SU-DHL-6 (cell line): ENCODE results near the gene MARK2.

Experiments used
- H2AFZ ChIP-seq: fragments of 200-600 bp; sonication (generic); 2 replicates; pipeline ENCODE4 v1.6.1; 2014; ENCODE audit warnings: low read depth, mild to moderate bottlenecking, moderate library complexity, mixed read lengths, antibody characterized with exemption, low read length; ENCODE audit not compliant: severe bottlenecking
- H3F3A ChIP-seq: fragments of 200-600 bp; shearing (Covaris generic); 2 replicates; pipeline ENCODE4 v1.6.0; 2016; ENCODE audit warnings: antibody characterized with exemption, mild to moderate bottlenecking; ENCODE audit not compliant: insufficient read depth
- H3K27ac ChIP-seq: fragments of 200-600 bp; sonication (generic); 2 replicates; pipeline ENCODE4 v1.5.1; 2016; ENCODE audit warnings: low read depth, mild to moderate bottlenecking, low read length, moderate library complexity, mixed read lengths
- H3K27me3 ChIP-seq: fragments of 200-600 bp; sonication (generic), shearing (Covaris generic); 2 replicates; pipeline ENCODE4 v1.6.0; 2014; ENCODE audit warnings: mild to moderate bottlenecking, low read length
- H3K36me3 ChIP-seq: fragments of 200-600 bp; sonication (generic); 2 replicates; pipeline ENCODE4 v1.6.1; 2014; ENCODE audit warnings: mild to moderate bottlenecking, low read length, mixed read lengths
- H3K4me2 ChIP-seq: fragments of 300-600, 200-600 bp; shearing (Covaris generic), sonication (generic); 2 replicates; pipeline ENCODE4 v1.6.0; 2014; ENCODE audit warnings: low read length, low read depth, mild to moderate bottlenecking; ENCODE audit not compliant: poor library complexity, severe bottlenecking
- H3K4me3 ChIP-seq: fragments of 200-600 bp; sonication (generic); 2 replicates; pipeline ENCODE4 v1.5.1; 2014; ENCODE audit warnings: antibody characterized with exemption, low read length, mild to moderate bottlenecking, mixed read lengths; ENCODE audit not compliant: insufficient read depth, poor library complexity, severe bottlenecking
- H3K79me2 ChIP-seq: fragments of 200-600 bp; sonication (generic); 2 replicates; pipeline ENCODE4 v1.6.1; 2014; ENCODE audit warnings: mild to moderate bottlenecking, low read length, moderate library complexity; ENCODE audit not compliant: insufficient read depth
- H3K9ac ChIP-seq: fragments of 200-600 bp; sonication (generic); 2 replicates; pipeline ENCODE4 v1.7.0; 2014; ENCODE audit warnings: mild to moderate bottlenecking, low read length
- H3K9me2 ChIP-seq: fragments of 200-600 bp; sonication (generic); replicated peaks from 2 replicates; pipeline ENCODE4 v1.6.1; 2014; ENCODE audit warnings: low read length; ENCODE audit not compliant: insufficient read depth
- H3K9me3 ChIP-seq: fragments of 200-600 bp; sonication (generic); 2 replicates; pipeline ENCODE4 v1.6.1; 2014; ENCODE audit warnings: low read length, mixed read lengths; ENCODE audit not compliant: insufficient read depth
- H4K20me1 ChIP-seq: fragments of 200-600 bp; sonication (generic); 2 replicates; pipeline ENCODE4 v1.6.1; 2014; ENCODE audit warnings: low read depth, mild to moderate bottlenecking, antibody characterized with exemption, low read length, moderate library complexity, mixed read lengths
- CTCF ChIP-seq: fragments of 200-600 bp; sonication (generic); IDR thresholded peaks from one replicate; pipeline ENCODE4 v1.5.1; 2017; ENCODE audit warnings: antibody characterized with exemption, mild to moderate bottlenecking, low read length, moderate library complexity; ENCODE audit not compliant: insufficient read depth, poor library complexity, severe bottlenecking
- EZH2phosphoT487 ChIP-seq: fragments of 200-600 bp; sonication (generic), shearing (Covaris generic); conservative IDR thresholded peaks from 2 replicates; pipeline ENCODE4 v1.6.1; 2018; ENCODE audit warnings: mild to moderate bottlenecking, antibody characterized with exemption, low read length, moderate library complexity, mixed read lengths

The MARK2 gene

DNA sequence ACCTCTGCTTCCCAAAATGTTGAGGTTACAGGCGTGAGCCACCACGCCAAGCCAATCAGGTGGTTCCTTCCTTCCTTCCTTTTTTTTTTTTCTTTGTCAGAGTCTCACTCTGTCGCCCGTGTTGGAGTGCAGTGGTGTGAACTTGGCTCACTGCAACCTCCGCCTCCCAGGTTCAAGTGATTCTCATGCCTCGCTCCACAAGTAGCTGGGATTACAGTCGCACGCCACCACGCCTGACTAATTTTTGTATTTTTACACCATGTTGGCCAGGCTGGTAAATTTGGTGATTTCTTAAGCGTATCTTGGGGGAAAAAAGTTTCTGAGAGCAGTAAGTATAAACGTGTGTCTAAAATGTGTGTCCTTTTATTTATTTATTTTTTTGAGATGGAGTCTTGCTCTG lies 43.8 kb upstream of the MARK2 start:
- no peak overlapping the region for H3K4me2 ChIP-seq
- no peaks in the 10 kb centered on the region for H3K79me2 ChIP-seq
- no peak overlapping the region for H3K27ac ChIP-seq
- no peaks in the 10 kb centered on the region for H3K27me3 ChIP-seq
- no peaks in the 10 kb centered on the region for H4K20me1 ChIP-seq
- no peak for TF ChIP-seq EZH2phosphoT487
- H3K9me3 ChIP-seq, result peaks cover 12% of the 10 kb centered on the region; the same call in 1 of the 2 replicates
- H3K36me3 ChIP-seq, result 0 out of 2 replicates have a peak, but pooled peaks cover 2% of the 10 kb centered on the region
- H3K9me2 ChIP-seq, result no peaks in the 10 kb centered on the region
- no peak overlapping the region for H3K9ac ChIP-seq
- H3K4me3 ChIP-seq, result no peak overlapping the region
- H2AFZ ChIP-seq, result no peak overlapping the region
- no peaks in the 10 kb centered on the region for H3F3A ChIP-seq

DNA sequence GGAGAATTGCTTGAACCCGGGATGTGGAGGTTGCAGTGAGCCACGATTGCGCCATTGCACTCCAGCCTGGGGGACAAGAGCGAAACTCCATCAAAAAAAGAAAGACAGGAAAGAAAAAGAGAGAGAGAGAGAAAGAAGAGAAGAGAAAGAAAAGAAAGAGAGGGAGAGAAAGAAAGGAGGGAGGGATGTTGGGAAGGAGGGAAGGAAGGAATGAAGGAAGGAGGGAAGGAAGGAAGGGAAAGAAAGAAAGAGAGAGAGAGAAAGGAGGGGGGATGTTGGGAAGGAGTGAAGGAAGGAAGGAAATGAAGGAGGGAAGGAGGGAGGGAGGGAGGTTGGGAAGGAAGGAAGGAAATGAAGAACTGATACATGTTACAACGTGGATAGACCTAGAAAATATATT lies 38.0 kb upstream of the MARK2 start:
- H3K4me3 ChIP-seq, result no peak overlapping the region
- no peak for TF ChIP-seq CTCF
- no peak for TF ChIP-seq EZH2phosphoT487
- no peak overlapping the region for H3K9ac ChIP-seq
- no peaks in the 10 kb centered on the region for H3F3A ChIP-seq
- no peak overlapping the region for H3K27ac ChIP-seq
- H4K20me1 ChIP-seq, result no peaks in the 10 kb centered on the region
- no peak overlapping the region for H3K4me2 ChIP-seq
- H3K79me2 ChIP-seq, result no peaks in the 10 kb centered on the region
- H3K9me2 ChIP-seq, result no peaks in the 10 kb centered on the region
- H3K27me3 ChIP-seq, result no peaks in the 10 kb centered on the region
- no peaks in the 10 kb centered on the region for H3K9me3 ChIP-seq
- no peaks in the 10 kb centered on the region for H3K36me3 ChIP-seq
- no peak overlapping the region for H2AFZ ChIP-seq

GRCh38 chr11:63802637-63803414 lies 36.1 kb upstream of the MARK2 start:
- H3K27ac ChIP-seq, result no peak overlapping the region
- no peaks in the 10 kb centered on the region for H3F3A ChIP-seq
- H3K4me3 ChIP-seq, result no peak overlapping the region
- H3K9me2 ChIP-seq, result no peaks in the 10 kb centered on the region
- H3K4me2 ChIP-seq, result no peak overlapping the region
- no peak overlapping the region for H3K9ac ChIP-seq
- H4K20me1 ChIP-seq, result no peaks in the 10 kb centered on the region
- H3K79me2 ChIP-seq, result no peaks in the 10 kb centered on the region
- H3K9me3 ChIP-seq, result no peaks in the 10 kb centered on the region
- no peaks in the 10 kb centered on the region for H3K27me3 ChIP-seq
- H3K36me3 ChIP-seq, result no peaks in the 10 kb centered on the region
- H2AFZ ChIP-seq, result no peak overlapping the region
- no peak for TF ChIP-seq EZH2phosphoT487
- TF ChIP-seq CTCF, result no peak

DNA sequence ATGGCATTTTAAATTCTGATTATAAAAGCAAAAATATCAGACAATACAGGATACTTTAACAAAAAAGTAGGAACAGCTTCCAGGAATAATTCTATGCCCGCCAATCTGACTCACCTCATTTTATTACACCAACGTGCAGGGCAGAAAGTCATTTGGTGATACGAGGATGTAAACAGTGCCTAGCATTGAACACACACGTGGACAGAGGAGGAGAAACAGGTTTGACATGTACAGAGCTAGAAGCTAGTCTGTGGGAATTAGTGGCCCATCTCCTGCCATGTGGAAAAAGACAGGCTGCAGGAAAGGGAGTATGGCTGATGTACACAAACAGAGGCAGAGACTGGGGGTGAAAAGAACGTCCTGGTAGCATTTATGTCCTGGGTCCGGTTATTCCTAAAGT lies 34.7 kb upstream of the MARK2 start:
- Histone ChIP-seq H3K27me3 (no peaks in the 10 kb centered on the region), H3K9me3 (no peaks in the 10 kb centered on the region), H3K4me3 (no peak overlapping the region), H3K9me2 (no peaks in the 10 kb centered on the region), H2AFZ (no peak overlapping the region), H3K4me2 (no peak overlapping the region), H4K20me1 (no peaks in the 10 kb centered on the region), H3K36me3 (no peaks in the 10 kb centered on the region), H3K79me2 (no peaks in the 10 kb centered on the region), H3F3A (no peaks in the 10 kb centered on the region), H3K9ac (no peak overlapping the region), H3K27ac (no peak overlapping the region)
- TF ChIP-seq EZH2phosphoT487 (no peak), CTCF (no peak)
